IPS-18c (cell line): ENCODE measurements around the gene ATP1B3.
"Not testable (repeated sequence)": the region's sequence is repeated elsewhere in the genome, so short reads cannot be mapped to it uniquely, and the experiment has no call there.

Experiments used
- H3K4me3 ChIP-seq: 2 replicates; pipeline ENCODE4 v1.7.0; 2013; ENCODE audit warnings: low read depth, mild to moderate bottlenecking, low read length, moderate library complexity; ENCODE audit not compliant: insufficient read depth
- H3K9me3 ChIP-seq: one replicate; pipeline ENCODE4 v1.6.1; 2013; ENCODE audit warnings: mild to moderate bottlenecking, low read length, moderate library complexity; ENCODE audit not compliant: control insufficient read depth, insufficient read depth

Gene ATP1B3

DNA sequence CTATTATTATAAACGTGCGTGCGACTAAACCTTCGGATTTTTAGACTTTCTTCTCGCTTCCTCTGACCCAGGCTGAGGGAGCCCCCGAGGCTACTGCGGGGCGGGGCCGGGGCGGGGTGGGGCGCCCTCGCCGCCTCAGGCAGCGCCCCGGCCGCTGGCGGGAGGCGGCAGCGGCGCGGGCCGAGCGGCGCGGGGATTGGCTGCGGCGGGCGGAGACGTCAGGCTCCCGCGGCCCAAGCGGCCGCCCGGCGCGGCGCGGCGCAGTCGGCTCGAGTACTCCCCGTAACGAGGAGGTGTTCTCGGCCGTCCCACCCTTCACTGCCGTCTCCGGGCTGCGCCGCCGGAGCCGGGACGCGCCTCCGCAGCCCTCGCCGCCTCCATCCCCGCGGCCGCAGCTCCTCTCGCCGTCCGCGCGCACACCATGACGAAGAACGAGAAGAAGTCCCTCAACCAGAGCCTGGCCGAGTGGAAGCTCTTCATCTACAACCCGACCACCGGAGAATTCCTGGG lies at the start of gene ATP1B3:
Gene ATP1B3, plus strand, starts transcription at position 263 of the 510 bp plus-strand sequence. Its CDS starts 159 bp downstream, at position 422.
- Histone ChIP-seq H3K4me3 (peak within 1 kb of the TSS; percentile 93), H3K9me3 (no peaks in the 10 kb centered on the region)

- Histone ChIP-seq H3K9me3 (peaks cover 2% of the 10 kb centered on the region), H3K4me3 (no peak overlapping the region)
These were observed 48.0 kb upstream of the ATP1B3 start for GRCh38 chr3:141828487-141828886.

- H3K9me3 ChIP-seq: peaks cover 2% of the 10 kb centered on the region
- no peak overlapping the region for H3K4me3 ChIP-seq
These were observed 47.6 kb upstream of the ATP1B3 start for GRCh38 chr3:141828890-141829289.

DNA sequence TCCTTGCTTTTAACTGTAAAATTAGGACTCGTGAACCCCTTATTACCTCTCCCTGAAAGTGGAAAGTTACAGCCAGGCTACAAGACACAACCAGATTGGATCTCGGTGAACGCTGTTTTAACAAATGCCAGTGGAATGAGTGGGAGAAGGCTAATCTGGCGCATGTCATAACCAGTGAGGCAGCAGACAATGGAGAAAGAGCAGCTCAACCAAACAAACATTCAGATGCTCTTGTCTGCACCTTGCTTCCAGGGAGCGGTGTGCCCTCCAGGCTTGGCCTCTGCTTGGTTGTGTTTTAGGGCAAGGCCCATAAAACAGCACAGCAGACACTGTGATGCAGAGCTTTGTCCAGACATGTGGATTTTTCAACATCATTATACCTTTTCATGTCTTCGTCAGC lies 45.9 kb upstream of the ATP1B3 start:
- peaks cover 2% of the 10 kb centered on the region for H3K9me3 ChIP-seq
- no peak overlapping the region for H3K4me3 ChIP-seq

GRCh38 chr3:141834292-141834691 lies 42.2 kb upstream of the ATP1B3 start:
- no peak overlapping the region for H3K4me3 ChIP-seq
- peaks cover 2% of the 10 kb centered on the region for H3K9me3 ChIP-seq

- Histone ChIP-seq H3K9me3 (peaks cover 2% of the 10 kb centered on the region), H3K4me3 (no peak overlapping the region)
These were observed 40.8 kb upstream of the ATP1B3 start for GRCh38 chr3:141835557-141836229.

- no peak overlapping the region for H3K4me3 ChIP-seq
These were observed 37.1 kb upstream of the ATP1B3 start for GRCh38 chr3:141839389-141839788.

GRCh38 chr3:141840737-141841544 lies 35.5 kb upstream of the ATP1B3 start:
- H3K9me3 ChIP-seq: no peaks in the 10 kb centered on the region
- no peak overlapping the region for H3K4me3 ChIP-seq

More at GRCh38 chr3:141839389-141839788, 37.1 kb upstream of the ATP1B3 start:
- H3K9me3 ChIP-seq: no peaks in the 10 kb centered on the region

- Histone ChIP-seq H3K9me3 (no peaks in the 10 kb centered on the region), H3K4me3 (no peak overlapping the region)
These were observed 32.3 kb upstream of the ATP1B3 start for GRCh38 chr3:141844108-141844507.

DNA sequence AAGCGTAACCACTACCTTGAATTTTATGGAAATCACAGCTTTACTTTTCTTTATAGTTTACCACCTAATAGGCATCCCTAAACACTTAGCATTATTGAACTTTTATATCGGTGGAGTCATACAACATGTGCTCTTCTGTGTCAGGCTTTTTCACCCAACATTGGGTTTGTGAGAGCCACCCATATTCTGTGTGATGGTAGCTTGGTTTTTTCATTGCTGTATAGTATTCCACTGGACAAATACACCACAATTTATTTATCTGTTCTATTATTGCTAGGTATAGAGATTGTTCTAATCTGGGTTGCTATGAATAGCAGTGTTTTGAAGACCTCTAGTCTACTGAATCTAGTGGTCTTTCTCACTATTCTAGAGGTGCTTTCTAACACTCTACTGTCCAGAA lies 31.6 kb upstream of the ATP1B3 start:
- Histone ChIP-seq H3K4me3 (no peak overlapping the region), H3K9me3 (no peaks in the 10 kb centered on the region)

- no peaks in the 10 kb centered on the region for H3K9me3 ChIP-seq
- H3K4me3 ChIP-seq: no peak overlapping the region
These were observed 30.9 kb upstream of the ATP1B3 start for GRCh38 chr3:141845407-141846049.

DNA sequence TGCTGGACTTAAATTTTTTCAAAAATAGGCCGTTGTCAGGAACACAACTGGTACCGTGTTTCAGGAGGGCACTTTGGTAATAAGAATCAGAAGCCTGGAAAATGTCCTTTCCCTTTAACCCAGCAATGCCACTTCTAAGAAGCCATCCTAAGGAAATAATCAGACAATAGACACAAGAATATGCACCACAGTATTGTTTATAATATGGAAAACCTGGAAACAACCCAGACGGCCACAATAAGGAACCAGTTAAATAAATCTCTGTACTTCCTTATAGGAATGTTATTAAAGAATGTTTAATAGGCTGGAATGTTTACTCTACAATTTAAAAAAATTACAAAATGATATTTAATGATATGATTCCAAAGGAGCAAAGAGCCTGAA lies 30.4 kb upstream of the ATP1B3 start:
- H3K4me3 ChIP-seq: no peak overlapping the region

GRCh38 chr3:141848159-141848748 lies 28.2 kb upstream of the ATP1B3 start:
- not testable (repeated sequence) for H3K4me3 ChIP-seq, H3K9me3 ChIP-seq

More for the DNA sequence above, 30.4 kb upstream of the ATP1B3 start:
- no peaks in the 10 kb centered on the region for H3K9me3 ChIP-seq

GRCh38 chr3:141849056-141849815 lies 27.2 kb upstream of the ATP1B3 start:
- Histone ChIP-seq H3K9me3 (no peaks in the 10 kb centered on the region), H3K4me3 (no peak overlapping the region)

DNA sequence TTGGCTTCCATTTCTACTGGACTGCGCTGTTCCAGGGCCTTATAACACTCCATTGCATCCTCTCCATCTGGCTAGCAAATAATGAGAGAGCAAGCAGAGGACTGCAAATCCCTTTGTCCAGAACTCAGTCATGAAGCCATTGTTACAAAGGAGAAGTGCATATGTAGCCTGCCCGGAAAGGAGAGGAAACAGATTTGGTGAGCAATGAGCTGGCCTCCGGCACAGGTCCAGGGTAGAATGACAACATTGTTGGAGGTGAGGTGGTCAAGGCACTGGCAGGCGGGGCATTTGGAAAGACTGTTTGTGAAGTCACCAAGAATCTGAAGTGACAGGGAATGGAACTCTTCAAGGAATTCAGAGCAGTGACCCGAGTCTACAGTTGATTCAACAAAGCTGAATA lies 25.0 kb upstream of the ATP1B3 start:
- Histone ChIP-seq H3K9me3 (no peaks in the 10 kb centered on the region), H3K4me3 (no peak overlapping the region)

GRCh38 chr3:141853081-141853601 lies 23.3 kb upstream of the ATP1B3 start:
- Histone ChIP-seq H3K4me3 (no peak overlapping the region), H3K9me3 (no peaks in the 10 kb centered on the region)
